ENCODE results near the gene C1orf159. TPM values are rescaled to one million over a fixed set of nuclear protein-coding genes. Genes with fewer than 3 reads are reported as not detected.

Gene C1orf159
- total and polyA plus RNA-seq, 4 donors, result 3.9 to 7.0 (median 4.7) TPM

DNA sequence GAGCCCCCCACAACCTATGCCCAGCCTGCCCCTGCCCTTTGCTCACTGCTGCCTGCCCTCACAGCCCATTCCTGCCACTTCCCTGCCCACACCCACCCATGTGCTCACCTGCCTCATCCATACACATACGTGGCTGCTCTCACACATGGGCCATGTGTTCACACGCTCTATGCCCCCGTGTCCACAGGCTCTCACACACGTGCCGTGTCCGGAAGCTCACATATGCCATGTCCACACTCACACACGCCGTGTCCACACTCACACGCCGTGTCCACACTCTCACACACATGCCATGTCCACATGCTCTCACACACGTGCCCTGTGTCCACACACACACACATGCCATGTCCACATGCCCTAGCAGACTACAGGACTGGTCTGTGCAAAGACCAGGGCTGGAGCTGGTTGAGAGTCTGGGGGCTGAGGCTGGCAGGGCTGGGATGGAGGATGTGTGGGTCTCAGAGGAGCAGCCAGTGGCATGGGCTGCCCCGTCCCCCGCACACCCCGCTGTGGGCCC, 41.2 kb downstream of the C1orf159 start:
- no peak for DNase-seq (ENCODE audit: low spot score)
- Histone ChIP-seq H3K36me3 (ENCODE audit: control insufficient read depth in 4 of 4, insufficient read depth in 3 of 4, low read depth in 1 of 4, low read length in 3 of 4) (no peaks in the 10 kb centered on the region), H3K9me3 (ENCODE audit: control insufficient read depth in 4 of 4, low read length in 3 of 4) (no peaks in the 10 kb centered on the region), H3K27ac (ENCODE audit: low read depth in 1 of 2, low read length in 2 of 2) (no peak overlapping the region), H3K4me1 (ENCODE audit: control insufficient read depth in 4 of 4, insufficient read depth in 4 of 4, low read length in 3 of 4) (peaks cover 2 to 5% (median 4%) of the 10 kb centered on the region in 4 donors), H3K27me3 (ENCODE audit: control insufficient read depth in 4 of 4, insufficient read depth in 4 of 4, low read length in 3 of 4) (no peaks in the 10 kb centered on the region), H3K9ac (ENCODE audit: low read depth in 1 of 2, low read length in 2 of 2) (no peak overlapping the region), H3K4me3 (ENCODE audit: low read depth in 1 of 3, low read length in 3 of 3) (no peak overlapping the region)
- WGBS, result 86% methylated on average over 14 of the region's 14 CpGs
- TF ChIP-seq REST (IDR thresholded peaks at IDR 0.05), result no peak
- no peak for TF ChIP-seq ATF3 (IDR thresholded peaks at IDR 0.05)
- TF ChIP-seq FOXA2 (IDR thresholded peaks at IDR 0.05), result no peak
- no peak for TF ChIP-seq EGR1 (IDR thresholded peaks at IDR 0.05; ENCODE audit: low read depth in 2 of 2)
- TF ChIP-seq HNF4G (IDR thresholded peaks at IDR 0.05), result no peak
- no peak for TF ChIP-seq GABPA (IDR thresholded peaks at IDR 0.05 in 1 of 2, conservative IDR thresholded peaks at IDR 0.05 in 1 of 2)
- no peak for TF ChIP-seq TAF1 (conservative IDR thresholded peaks at IDR 0.05)
- no peak for TF ChIP-seq RXRA (IDR thresholded peaks at IDR 0.05)
- TF ChIP-seq SP1 (IDR thresholded peaks at IDR 0.05), result no peak
- TF ChIP-seq, protein P1, sequence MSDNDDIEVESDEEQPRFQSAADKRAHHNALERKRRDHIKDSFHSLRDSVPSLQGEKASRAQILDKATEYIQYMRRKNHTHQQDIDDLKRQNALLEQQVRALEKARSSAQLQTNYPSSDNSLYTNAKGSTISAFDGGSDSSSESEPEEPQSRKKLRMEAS (IDR thresholded peaks at IDR 0.05), result no peak

DNA sequence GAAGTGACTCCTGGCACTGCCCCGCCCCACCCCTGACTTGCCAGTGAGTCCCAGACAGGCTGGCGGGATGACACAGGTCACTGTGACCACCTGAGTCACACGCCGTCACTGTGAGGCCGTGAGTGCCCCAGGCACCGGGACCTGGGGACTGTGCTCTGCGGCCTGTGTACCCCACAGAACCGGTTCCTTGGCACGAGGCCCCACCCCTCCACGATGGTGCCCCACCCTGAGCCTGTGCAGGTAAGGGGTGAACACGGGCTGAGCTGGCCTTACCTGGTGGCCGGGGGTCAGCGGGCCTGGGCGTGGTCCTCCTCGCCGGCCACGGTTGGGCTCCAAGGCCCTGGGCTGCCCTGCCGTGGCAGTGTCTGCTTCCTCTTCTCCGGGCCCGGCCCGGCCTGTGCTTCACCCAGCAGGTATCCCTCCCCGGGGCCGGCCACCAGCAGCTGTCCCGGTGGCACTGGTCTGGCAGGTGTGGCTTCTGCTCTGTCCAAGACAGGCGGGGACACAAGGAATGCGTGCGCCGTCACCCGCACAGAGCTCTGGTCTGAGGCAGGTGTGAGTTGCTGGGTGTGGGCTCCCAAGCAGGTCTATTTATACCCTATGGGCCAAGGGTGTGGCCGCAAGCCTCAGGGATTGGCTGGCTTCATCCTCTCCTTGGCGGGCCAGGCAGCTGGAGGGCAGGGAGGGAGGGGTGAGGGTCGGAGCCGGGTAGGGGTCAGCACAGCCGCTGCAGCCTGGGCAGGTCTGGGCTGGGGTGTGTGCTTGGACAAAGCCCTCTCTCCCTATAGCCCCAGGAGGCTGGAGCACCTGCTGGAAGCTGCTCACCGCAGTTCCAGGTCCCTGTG, 41.9 kb downstream of the C1orf159 start, which contains the start of gene RNF223:
TSS of gene RNF223 (minus strand) at position 564 of the 845 bp plus-strand sequence. CDS start 1,740 bp downstream, outside the sequence.
- H3K27me3 ChIP-seq (ENCODE audit: control insufficient read depth in 4 of 4, insufficient read depth in 4 of 4, low read length in 3 of 4), result no peaks in the 10 kb centered on the region
- 67% methylated on average over 35 of the region's 35 CpGs for WGBS
- H3K4me1 ChIP-seq (ENCODE audit: control insufficient read depth in 4 of 4, insufficient read depth in 4 of 4, low read length in 3 of 4), result peaks cover 0 to 5% (median 2%) of the 10 kb centered on the region in 4 donors
- H3K9me3 ChIP-seq (ENCODE audit: control insufficient read depth in 4 of 4, low read length in 3 of 4), result no peaks in the 10 kb centered on the region
- H3K36me3 ChIP-seq (ENCODE audit: control insufficient read depth in 4 of 4, insufficient read depth in 3 of 4, low read depth in 1 of 4, low read length in 3 of 4), result no peaks in the 10 kb centered on the region
- TF ChIP-seq HNF4G (IDR thresholded peaks at IDR 0.05), result no peak
- no peak for TF ChIP-seq CTCF (IDR thresholded peaks at IDR 0.05; ENCODE audit: low read depth, low read length, missing input control)
- no peak for TF ChIP-seq FOXA2 (IDR thresholded peaks at IDR 0.05)
- TF ChIP-seq, protein P1 (IDR thresholded peaks at IDR 0.05), result no peak
- TF ChIP-seq HNF4A (conservative IDR thresholded peaks at IDR 0.05), result no peak
- no peak for TF ChIP-seq YY1 (IDR thresholded peaks at IDR 0.05)
- TF ChIP-seq REST (IDR thresholded peaks at IDR 0.05), result no peak
- no peak for TF ChIP-seq SP1 (IDR thresholded peaks at IDR 0.05)
- TF ChIP-seq TAF1 (conservative IDR thresholded peaks at IDR 0.05), result no peak
- no peak for TF ChIP-seq RXRA (IDR thresholded peaks at IDR 0.05)
- TF ChIP-seq EGR1 (IDR thresholded peaks at IDR 0.05; ENCODE audit: low read depth in 2 of 2), result no peak
- no peak for TF ChIP-seq FOXA1 (IDR thresholded peaks at IDR 0.05)
- TF ChIP-seq RAD21 (IDR thresholded peaks at IDR 0.05), result no peak
- no peak for TF ChIP-seq JUND (IDR thresholded peaks at IDR 0.05)
- TF ChIP-seq NR2F2 (IDR thresholded peaks at IDR 0.05), result no peak
- no peak for DNase-seq (ENCODE audit: low spot score)
- H3K27ac ChIP-seq (ENCODE audit: low read depth in 1 of 2, low read length in 2 of 2), result no peak within 1 kb of the TSS
- H3K4me3 ChIP-seq (ENCODE audit: low read depth in 1 of 3, low read length in 3 of 3), result no peak within 1 kb of the TSS
- H3K9ac ChIP-seq (ENCODE audit: low read depth in 1 of 2, low read length in 2 of 2), result no peak within 1 kb of the TSS

Measured in liver (tissue), 9 donors.